Epidermal melanocyte (primary cell): ENCODE results near the gene CRB1.
"Not testable (repeated sequence)": the region's sequence is repeated elsewhere in the genome, so short reads cannot be mapped to it uniquely, and the experiment has no call there.

Experiments used
- DNase-seq: peaks from one replicate; pipeline ENCODE4 v3.0.0; 2011; ENCODE audit warnings: low spot score; ENCODE audit not compliant: insufficient read length

CRB1 gene

DNA sequence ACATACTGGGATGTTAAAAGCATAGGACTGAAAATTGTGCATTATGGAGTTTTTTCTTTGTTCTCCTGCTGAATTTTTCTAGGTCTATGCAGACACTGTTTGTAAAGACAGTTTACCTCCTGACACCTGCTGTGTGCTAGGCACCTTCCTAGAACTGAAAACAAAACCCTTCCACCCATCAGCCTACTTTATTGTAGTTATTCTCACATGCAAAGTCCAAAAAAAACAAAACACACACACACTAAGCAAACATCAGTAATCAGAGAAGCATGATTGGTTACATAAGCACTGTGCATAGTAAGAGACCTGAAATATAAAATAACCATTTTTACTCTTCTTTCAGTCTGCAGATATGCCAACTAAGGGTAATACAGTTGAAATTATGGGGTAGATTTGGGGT is 195.1 kb downstream of the CRB1 start:
- no peak for DNase-seq

DNA sequence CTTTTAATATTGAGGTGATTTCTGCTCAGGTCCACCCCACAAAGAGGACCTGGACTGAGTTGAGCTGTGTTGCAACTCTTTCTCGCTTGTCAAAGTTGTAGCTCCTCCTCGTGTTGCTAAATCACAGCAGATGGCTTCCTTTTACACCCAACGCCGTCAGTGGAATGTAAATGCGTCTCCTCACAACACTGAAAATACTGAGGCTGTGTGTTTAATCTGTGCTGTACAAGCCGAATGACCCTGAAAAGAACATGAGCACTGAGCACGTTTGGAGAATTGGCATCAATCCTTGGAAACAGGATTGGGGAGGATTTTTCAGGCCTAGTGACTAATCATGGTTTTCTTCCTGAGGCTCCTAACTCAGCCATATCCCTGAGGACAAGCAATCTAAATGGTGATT is 196.0 kb downstream of the CRB1 start:
- DNase-seq = no peak

DNA sequence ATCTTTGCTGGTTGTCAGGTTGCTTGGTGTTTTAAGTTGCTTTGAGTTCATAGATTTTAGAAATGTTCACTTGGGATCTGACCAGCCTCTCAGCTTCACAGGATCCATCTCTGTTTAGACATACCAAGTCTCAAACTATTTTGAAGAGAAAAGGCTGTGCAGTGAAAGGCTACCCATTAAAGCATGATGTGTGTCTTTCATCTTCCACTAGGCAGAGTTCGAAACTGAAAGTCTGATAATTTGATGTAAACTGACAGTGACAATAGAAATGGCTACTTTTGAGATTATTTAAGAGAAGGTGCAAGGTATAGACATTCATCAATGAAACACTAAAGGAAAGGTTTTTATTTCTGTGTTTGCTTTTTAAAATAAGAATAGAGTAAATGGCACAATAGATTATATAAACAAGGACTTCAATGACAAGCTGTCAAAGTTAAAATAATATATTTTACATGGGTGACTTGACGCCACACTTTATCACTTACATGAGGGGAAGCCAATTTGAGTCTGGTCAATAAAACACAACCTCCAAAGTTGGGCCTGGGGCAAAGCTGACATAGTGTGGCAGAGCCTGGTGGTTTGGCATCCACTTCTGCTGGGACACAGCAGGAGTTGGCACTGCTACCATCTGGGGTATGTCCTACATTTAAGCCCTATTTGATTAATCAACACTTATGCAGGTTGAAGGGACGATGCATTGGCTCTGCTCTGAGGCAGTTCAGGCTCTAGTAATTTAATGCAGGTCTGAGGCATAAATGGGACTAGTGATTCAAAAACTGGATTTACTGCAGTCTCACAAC is 197.7 kb downstream of the CRB1 start:
- DNase-seq = no peak

DNA sequence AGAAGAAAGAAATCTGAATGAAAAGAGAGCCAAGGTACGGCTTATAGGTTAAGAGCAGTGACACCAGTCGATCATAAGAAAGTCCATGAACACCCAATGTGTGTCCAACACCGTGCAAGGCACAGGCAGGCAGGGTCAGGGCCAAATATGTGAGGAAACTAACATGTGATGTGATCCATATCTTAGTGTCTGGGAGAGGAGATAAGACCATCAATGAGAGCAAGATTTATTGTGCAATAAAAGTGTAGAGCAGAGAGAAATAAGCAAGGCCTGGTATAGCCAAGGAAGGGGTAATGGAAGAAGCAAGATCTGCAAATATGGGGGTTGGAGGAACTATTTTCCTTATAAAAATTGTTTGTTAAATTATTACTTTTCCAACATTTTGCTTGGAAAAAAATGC is 198.8 kb downstream of the CRB1 start:
- DNase-seq = no peak

DNA sequence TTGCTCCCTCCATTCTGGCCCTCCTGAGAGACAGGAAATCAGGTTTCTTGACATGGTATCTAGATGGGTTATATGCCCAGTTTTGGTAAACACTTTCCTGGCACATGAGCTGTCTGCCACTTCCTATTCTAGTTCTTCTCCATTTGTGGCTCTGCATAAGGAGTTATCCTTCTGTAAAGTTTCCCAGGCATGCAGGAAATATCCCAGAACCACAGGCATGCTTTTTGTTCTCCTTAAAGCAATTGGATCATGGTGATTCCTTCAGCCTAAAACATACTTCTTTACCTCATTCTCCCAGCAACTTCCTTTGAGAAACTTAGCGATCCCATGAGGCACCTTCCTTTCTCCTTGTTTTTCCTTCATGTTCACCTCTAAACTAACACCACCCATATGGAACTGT is 199.8 kb downstream of the CRB1 start:
- DNase-seq = no peak

DNA sequence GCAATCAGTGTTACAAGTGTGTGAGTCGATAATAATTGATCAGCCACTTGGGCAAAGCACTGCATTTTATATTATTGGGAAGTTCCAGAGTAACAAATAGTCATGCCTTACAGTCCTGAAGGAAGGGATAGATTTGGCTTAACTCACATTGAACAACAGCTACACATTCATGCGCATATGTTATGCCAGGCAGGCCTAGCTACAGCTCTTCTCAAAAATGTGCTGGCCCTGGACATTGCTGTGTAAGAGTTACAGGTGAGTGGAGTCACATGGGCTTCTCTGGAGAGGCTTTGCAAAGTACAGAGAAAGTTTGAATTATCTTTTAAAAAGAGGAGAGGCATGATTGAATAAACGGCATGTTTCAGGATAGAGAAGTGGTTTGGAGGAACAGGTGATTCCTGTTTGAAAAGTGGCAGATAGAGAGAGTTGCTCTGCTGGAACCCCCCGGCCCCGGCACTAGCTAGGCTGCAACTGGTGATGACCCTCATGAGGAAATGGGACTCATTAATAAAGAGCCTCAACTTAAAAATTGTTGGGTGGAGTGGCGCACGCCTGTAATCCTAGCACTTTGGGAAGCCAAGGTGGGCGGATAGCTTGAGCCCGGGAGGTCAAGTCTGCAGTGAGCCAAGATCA is 200.6 kb downstream of the CRB1 start:
- no peak for DNase-seq

DNA sequence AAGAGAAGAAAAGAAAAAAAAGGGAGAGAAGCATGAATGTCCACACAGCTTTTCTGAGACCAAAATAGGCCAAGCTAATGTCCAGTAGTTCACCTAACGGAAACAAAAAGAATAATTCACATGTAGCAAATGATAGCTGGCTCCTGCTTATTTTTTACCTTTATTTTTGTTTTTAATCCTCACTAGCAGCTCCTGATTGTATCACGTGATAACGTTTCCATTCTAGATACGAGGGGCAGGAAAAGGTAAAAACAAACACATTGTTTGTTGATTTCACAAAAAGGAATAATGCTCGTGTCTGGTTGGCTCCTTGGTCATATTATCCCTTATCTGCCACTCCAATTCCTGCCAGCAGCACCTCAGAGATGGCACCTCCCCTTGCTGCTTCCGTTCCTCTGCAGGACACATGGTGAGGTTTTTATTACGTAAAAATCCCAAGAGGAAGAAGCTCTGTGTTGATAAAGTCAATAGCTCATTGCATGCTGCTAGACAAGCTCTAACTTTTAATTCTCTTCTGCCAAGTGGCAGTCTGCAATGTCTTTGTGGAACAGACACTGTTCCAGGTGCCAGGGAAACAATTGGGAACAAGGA is 201.7 kb downstream of the CRB1 start:
- DNase-seq = no peak

DNA sequence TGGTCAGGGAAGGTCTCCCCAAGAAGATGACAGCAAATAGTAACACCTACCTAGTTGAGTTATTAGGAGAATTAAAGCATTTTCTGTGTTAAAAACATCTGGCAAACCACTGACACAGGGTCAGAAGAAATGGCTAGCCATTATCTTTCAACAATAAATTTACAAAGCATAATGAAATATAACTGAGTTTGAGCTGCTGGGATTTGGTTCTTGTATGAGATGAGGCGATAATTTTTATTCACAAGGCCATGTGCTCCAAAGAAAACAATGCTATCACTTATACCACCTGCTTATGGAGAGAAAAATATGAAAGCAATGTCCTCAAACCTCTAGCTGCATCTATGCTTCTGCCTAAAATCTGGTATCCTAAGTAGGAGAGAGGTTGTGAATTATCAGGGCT is 202.3 kb downstream of the CRB1 start:
- no peak for DNase-seq

DNA sequence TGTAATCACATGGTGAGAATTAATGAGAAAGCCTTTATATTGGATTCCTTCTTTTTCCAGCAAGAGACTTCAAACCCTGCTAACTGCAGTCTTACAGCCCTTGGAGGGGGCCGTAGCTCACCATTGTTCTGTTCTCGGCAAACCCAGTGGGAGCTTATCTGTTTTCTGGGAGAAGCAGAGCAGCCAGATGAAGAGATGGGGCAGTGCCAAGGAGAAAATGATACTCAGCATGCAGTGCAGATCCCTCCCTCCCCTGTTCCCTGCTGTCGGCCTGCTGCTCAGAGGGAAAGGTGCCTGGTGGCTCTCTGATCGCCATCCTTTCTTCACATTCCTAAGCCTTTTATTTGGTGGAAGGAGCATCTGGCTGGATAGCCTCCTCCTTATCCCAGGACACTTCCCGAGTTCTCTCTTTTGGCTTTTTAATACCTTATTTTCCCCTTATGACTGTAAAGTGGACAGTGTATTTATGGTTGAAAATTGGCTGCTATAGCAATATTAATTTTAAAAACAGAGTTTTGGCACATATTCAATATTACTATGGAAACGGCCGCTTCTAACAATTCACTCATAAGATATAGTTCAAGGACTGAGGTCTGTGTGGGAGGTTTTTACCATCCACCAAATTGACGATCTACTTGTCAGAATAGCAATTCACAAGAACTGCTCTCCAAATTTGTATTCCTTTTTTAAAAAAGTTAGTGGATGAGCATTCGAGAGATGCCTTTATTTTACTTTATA is 203.4 kb downstream of the CRB1 start:
- DNase-seq = no peak

DNA sequence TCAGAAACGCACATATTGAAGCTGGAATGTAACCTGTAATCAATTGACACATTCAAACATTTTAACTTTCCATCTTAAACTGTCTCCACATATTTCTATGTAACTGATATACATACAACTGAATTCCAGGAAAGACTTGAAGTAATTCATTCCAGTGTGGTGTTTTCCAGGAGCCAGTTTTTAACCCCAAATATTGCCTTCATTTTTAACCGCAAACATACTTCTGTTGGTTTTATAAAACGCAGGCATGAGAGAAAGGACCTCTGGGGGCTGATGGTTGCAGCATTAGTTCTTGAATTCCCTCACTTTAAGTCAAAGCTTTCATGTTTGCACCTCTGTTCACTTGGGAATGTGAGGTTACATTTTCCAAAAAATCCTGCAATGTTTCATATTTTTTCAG is 204.1 kb downstream of the CRB1 start:
- no peak for DNase-seq

DNA sequence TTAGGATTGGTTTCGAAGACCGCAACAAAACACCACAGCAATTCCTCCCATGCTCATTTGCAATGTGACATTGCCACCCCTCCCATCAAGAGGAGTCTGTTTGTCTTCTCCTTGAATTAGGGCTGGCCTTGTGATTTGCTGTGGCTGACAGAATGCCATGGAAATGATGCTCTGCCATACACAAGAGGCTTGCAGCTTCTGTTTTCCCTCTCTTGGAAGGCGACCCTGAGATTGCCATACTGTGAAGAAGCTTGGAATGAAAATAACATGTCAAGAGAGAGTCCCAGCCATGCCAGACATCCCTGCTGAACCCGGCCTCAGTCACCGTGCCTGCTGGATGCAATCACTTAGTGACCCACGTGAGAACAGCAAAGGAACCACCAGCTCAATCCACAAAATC is 212.4 kb downstream of the CRB1 start:
- DNase-seq = no peak

DNA sequence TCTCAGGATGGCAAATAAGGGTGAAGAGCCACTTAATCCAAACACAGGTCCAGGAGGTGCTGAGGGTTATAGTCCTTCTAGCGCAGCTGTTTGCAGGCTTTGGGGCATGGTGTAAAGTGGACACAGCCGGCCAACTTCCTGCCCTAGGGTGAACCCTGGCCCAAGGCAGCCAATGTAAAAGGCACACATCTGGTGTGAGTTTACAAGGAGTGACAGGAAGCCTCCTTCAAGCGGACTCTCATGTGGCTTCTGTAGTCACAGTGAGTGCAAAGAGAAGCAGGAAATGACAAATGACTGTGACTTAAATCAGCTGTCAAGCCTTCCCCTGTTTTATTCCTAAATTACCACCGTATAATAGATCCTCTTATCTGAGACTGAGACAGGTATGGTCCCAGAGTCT is 213.0 kb downstream of the CRB1 start:
- no peak for DNase-seq

DNA sequence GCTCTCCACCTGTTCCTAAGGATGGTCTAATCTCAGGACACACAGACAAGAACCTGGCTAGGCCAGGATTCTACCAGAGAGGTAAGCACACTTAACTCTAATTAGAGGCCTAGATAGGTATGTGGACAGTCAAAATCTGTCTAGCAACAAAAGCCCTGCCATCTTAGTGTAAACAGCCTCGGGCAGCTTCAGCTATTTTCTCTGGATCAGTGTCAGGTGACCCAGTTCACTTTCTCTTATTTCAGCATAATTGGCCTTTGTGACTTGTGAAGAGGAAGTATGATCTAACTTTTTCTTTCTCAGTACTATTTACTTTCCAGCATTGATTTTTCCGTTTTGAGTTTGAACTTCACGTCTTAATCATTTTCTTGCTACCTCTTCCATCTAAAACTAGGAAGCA is 217.7 kb downstream of the CRB1 start:
- no peak for DNase-seq

DNA sequence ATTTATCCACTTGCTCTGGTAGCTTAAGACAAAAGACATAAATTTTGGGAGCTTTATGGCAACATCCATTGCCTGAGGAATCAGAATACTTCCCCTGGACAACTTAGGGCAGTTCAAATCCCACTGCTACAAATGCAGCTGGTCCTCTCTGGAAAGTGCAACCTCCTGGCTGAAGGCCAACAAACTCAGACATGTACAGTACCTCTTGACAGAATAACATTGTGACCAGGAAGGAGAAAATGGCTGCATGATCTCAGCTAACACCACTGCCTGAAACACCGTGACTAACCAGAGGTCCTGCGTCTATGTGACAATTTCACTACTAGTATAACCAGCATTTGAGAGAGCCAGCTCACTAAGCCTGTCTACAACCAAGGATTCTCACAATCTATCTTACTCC is 218.9 kb downstream of the CRB1 start:
- DNase-seq = no peak

DNA sequence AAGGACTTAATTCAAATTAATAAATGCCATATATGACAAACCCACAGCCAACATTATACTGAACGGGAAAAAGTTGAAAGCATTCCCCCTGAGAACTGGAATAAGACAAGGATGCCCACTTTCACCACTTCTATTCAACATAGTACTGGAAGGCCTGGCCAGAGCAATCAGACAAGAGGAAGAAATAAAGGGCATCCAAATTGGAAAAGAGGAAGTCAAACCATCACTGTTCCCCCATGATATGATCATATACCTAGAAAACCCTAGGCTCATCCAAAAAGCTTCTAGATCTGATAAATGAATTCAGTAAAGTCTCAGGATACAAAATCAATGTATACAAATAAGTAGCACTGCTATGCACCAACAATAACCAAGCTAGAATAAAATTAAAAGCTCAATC is 223.5 kb downstream of the CRB1 start:
- not testable (repeated sequence) for DNase-seq

DNA sequence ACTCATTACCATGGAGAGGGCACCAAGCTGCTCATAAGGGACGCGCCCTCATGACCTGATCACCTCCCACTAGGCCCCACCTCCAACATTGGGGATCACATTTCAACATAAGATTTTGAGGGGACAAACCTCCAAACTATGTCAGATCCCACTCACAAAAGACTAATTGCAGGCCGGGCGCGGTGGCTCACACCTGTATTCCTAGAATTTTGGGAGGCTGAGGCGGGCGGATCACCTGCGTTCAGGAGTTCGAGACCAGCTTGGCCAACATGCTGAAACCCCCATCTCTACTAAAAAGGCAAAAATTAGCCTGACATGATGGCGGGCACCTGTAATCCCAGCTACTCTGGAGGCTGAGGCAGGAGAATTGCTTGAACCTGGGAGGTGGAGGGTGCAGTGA is 228.7 kb downstream of the CRB1 start:
- DNase-seq = no peak

DNA sequence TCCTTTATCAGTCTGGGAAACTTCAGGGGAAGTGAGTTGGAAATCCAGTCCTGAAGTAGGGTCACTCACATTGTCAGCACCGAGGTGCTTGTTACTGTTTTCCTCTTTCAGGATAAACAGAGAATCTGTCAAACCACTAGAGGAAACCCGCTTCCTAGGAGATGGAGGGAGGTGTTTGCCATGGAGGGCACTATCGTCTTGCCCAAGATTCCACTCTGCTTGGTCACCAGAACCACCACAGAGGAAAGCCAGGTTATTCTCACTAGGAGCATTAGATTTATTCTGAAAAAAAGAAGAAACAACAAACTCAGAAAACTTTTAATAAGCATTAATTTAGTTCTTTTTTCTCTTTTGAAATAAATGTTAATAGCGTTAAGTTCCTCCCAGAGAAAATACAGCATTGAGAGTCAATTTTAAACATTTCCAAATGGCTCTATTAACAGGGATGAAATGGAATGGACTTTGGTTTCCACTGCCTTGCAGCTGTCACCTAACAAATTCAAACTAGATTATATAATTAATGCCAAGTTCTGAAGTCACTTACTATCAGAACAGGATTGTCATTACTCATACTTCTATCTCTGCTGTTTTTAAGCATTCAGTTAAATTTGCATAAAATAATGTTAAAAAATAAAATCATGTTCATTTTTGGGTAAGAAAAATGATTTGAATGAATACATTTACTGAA is 242.8 kb downstream of the CRB1 start:
- no peak for DNase-seq

DNA sequence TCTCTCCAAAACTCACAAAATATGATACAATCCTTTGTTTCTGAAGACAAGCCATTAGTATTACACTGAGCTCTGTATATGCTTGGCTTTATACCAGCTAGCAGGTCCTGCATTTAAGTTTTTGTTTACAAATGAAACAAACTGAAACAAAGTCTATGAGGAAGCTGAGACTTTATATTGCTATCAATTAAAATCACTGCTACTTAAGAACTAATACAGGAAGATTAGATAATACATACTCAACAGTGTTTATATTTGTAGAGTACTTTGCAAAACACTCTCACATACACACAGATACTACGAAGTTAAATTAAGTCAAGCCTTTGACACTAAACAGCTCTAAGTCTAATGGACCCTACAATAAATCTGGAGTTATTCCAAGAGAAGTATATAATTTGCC is 247.4 kb downstream of the CRB1 start:
- no peak for DNase-seq

DNA sequence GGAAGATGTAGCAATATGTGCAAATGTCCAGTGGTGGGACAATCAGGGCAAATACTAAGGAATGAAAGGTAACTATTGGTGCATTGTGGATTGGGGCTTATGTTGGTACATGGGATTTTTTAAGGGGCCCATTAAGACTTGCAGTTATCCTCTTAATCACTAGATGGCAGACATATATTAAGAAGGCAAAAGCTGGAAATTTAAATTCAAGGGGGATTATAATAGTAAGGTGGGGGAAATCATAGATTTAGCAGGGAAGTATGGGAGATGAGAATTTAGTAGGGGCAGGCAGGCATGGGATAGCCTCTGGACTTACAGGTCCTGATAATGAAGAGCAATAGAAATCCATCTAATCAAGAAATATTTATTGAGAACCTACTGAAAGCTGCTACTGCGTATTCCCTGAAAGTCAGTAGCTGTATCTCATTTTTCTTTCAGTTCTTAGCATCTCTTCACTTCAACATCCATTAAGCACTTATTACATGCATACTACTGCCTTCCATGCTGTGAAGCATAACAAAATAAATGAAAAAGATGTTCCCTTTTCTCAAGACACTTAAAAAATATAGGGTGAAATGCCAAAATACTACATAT is 251.8 kb downstream of the CRB1 start:
- DNase-seq = no peak

DNA sequence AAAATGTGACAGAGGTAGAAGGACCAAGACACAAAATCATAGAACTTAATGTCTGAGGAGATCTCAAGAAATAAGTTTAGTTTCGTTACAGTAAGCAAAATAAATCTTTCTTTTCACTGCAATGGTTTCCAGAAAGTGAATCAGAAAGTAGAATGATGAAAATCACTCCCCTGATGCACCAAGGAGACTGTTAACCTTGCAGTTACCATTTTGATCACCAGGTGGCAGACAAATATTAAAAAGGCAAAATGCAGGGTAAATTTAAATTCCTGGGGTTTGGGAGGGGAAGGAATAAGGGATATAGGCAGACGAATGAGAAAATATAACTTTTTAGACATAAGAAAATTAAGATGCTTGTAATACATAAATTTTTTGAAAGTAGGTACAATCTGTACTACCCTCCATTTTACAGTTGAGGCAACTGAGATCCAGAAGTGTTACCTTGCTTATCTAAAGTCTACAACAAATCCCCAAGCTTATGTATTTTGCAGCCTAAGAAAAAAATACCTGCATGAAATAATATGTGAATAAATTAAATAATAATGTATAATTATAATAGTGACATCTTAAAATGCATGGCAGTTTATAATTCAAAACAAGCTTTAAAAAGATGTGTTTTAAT is 253.2 kb downstream of the CRB1 start:
- peak; percentile 19 for DNase-seq
